Measurements from ENCODE around the gene SMIM41.

Gene SMIM41

DNA sequence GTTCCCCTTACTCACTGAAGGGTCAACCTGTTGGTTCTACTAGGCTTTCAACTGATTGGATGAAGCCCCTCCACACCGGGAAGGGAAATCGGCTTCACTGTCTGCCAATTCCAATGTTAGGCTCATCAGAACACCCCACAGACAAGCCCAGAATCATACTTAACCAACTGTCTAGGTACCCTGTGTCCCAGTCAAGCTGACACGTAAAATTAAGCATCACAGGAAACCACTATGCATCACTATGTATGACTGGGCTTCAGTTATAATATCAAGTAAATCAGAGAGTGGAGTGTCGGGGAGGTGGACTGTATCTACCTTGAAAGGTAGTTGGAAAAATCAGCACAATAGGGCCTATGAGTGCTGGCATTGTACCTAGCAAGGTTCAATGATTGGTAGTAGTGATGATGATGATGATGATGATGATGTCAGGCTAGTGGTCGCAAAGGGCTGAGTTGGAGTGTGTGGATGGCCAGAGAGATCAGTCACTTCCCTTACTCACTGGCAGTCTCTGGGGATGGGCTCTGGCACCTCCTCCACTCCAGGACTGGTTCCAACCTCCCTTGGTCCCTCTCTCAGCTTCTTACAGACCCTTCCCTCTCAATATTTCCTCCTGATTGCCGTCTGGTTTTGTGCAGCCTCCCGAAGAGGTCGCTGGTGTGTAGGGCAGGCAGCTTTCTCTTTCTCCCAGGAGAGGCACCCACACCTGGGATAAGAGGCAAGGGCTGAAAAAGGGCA is 13.0 kb upstream of the SMIM41 start:
- no peaks in the 10 kb centered on the region for H3K36me3 ChIP-seq (ENCODE audit: control insufficient read depth, insufficient read depth, low read length)
- no peak overlapping the region for H3K27ac ChIP-seq
- no peak overlapping the region for H3K4me3 ChIP-seq (ENCODE audit: low read depth, low read length)
- no peaks in the 10 kb centered on the region for H3K27me3 ChIP-seq (ENCODE audit: control insufficient read depth, insufficient read depth, low read length)
- H3K9ac ChIP-seq: no peak overlapping the region
- H3K9me3 ChIP-seq (ENCODE audit: control insufficient read depth, low read length): no peaks in the 10 kb centered on the region
- H3K79me2 ChIP-seq: peaks cover 13% of the 10 kb centered on the region
- H2AFZ ChIP-seq: no peak overlapping the region
- H3K4me2 ChIP-seq (ENCODE audit: low read length): no peak overlapping the region
- TF ChIP-seq, protein P1, sequence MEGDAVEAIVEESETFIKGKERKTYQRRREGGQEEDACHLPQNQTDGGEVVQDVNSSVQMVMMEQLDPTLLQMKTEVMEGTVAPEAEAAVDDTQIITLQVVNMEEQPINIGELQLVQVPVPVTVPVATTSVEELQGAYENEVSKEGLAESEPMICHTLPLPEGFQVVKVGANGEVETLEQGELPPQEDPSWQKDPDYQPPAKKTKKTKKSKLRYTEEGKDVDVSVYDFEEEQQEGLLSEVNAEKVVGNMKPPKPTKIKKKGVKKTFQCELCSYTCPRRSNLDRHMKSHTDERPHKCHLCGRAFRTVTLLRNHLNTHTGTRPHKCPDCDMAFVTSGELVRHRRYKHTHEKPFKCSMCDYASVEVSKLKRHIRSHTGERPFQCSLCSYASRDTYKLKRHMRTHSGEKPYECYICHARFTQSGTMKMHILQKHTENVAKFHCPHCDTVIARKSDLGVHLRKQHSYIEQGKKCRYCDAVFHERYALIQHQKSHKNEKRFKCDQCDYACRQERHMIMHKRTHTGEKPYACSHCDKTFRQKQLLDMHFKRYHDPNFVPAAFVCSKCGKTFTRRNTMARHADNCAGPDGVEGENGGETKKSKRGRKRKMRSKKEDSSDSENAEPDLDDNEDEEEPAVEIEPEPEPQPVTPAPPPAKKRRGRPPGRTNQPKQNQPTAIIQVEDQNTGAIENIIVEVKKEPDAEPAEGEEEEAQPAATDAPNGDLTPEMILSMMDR (IDR thresholded peaks at IDR 0.05): no peak
- H3K4me1 ChIP-seq: peaks cover 7% of the 10 kb centered on the region

DNA sequence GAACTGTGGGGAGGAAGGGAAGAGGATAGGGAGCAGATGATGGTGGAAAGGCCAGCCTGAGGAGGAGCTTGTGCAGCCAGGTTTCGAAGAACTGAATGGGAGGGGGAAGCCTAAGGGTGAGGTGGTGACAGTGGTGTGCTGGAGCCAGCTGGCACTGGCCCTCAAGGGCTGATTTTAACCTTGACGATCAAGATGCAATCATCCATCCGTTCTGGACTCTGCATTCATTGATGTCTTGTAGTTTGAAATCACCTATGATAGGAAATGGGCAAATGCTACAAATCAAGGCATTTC is 12.5 kb upstream of the SMIM41 start:
- Histone ChIP-seq H3K4me2 (ENCODE audit: low read length) (no peak overlapping the region), H2AFZ (no peak overlapping the region), H3K27ac (no peak overlapping the region), H3K27me3 (ENCODE audit: control insufficient read depth, insufficient read depth, low read length) (no peaks in the 10 kb centered on the region), H3K9ac (no peak overlapping the region), H3K4me1 (peaks cover 7% of the 10 kb centered on the region), H3K9me3 (ENCODE audit: control insufficient read depth, low read length) (no peaks in the 10 kb centered on the region), H3K79me2 (peaks cover 15% of the 10 kb centered on the region), H3K4me3 (ENCODE audit: low read depth, low read length) (no peak overlapping the region), H3K36me3 (ENCODE audit: control insufficient read depth, insufficient read depth, low read length) (no peaks in the 10 kb centered on the region)
- TF ChIP-seq, protein P1 (IDR thresholded peaks at IDR 0.05): no peak

GRCh38 chr12:52069327-52070184 is 9.9 kb upstream of the SMIM41 start, which contains the start of gene ATG101:
Gene ATG101 (plus strand): TSS chr12:52069978. CDS start chr12:52073651, 3,673 bp downstream.
- Histone ChIP-seq H3K27ac (peak within 1 kb of the TSS; percentile 95), H3K4me2 (ENCODE audit: low read length) (peak within 1 kb of the TSS; percentile 76), H3K9ac (peak within 1 kb of the TSS; percentile 68), H3K79me2 (peaks cover 28% of the 10 kb centered on the region), H3K4me3 (ENCODE audit: low read depth, low read length) (peak within 1 kb of the TSS; percentile 96), H3K4me1 (peaks cover 7% of the 10 kb centered on the region), H3K9me3 (ENCODE audit: control insufficient read depth, low read length) (no peaks in the 10 kb centered on the region), H2AFZ (peak within 1 kb of the TSS; percentile 96), H3K36me3 (ENCODE audit: control insufficient read depth, insufficient read depth, low read length) (no peaks in the 10 kb centered on the region), H3K27me3 (ENCODE audit: control insufficient read depth, insufficient read depth, low read length) (no peaks in the 10 kb centered on the region)
- TF ChIP-seq, protein P1 (IDR thresholded peaks at IDR 0.05): peak; percentile 74

DNA sequence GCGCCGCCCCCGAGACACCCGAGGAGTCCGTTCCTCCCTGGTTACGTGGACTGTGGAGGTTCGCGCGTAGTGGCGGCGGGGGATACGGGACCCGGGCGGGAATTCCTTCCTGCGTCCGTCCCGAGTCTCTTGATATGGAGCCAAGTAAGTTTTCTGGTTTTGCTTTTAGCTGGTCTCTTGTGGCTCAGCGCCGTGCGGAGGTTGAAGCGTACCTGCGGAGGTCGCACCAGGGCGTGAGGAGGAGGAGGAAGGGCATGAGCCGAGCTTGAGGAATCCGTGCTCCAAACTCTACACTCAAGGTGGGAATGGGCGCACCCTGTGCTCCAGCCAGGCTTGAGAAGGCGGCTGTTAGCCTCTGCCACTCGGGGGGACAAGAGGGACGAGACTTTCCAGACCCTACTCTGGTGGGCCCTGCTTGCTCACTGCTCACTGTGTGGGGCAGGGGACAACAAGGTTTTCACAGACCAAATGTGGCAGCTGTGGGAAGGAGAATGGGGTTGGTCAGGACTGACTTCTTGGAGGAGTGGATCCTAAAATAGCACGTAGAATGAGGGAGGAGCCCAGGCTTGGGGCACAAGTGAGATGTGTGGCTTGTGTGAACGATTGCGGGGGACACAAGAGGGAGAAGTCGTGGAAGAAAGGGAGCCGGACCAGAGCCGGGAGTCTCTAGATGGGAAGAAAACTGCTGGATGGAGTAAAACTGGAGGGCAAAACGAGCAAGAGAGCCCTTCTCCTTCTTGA is 9.1 kb upstream of the SMIM41 start:
- Histone ChIP-seq H3K9ac (peak overlapping the region; percentile 68), H3K4me1 (peaks cover 11% of the 10 kb centered on the region), H3K79me2 (peaks cover 28% of the 10 kb centered on the region), H3K27me3 (ENCODE audit: control insufficient read depth, insufficient read depth, low read length) (no peaks in the 10 kb centered on the region), H3K36me3 (ENCODE audit: control insufficient read depth, insufficient read depth, low read length) (no peaks in the 10 kb centered on the region), H2AFZ (peak overlapping the region; percentile 96), H3K4me3 (ENCODE audit: low read depth, low read length) (peak overlapping the region; percentile 96), H3K27ac (peak overlapping the region; percentile 95), H3K4me2 (ENCODE audit: low read length) (peak overlapping the region; percentile 76), H3K9me3 (ENCODE audit: control insufficient read depth, low read length) (no peaks in the 10 kb centered on the region)
- TF ChIP-seq, protein P1 (IDR thresholded peaks at IDR 0.05): no peak
